Measurements from ENCODE around the gene MYO10. TPM values are rescaled to one million over a fixed set of nuclear protein-coding genes. Genes with fewer than 3 reads are reported as not detected.

The MYO10 gene
- total and polyA plus RNA-seq, 2 of the 8 experiments (the other 6 are each of a cell fraction or from before 2014, with no cell fraction given): 21.5 to 107 TPM

- no peak for TF ChIP-seq CHD7 (IDR thresholded peaks at IDR 0.05; ENCODE audit: insufficient replicate concordance, low read length)
- no peak for TF ChIP-seq CEBPB (IDR thresholded peaks at IDR 0.05; ENCODE audit: low read depth, low read length)
- no peak for TF ChIP-seq HDAC6 (IDR thresholded peaks at IDR 0.05; ENCODE audit: low read depth, low read length)
Observed at GRCh38 chr5:16891033-16891432, 45.1 kb downstream of the MYO10 start (continued).
